GM21786 (cell line): ENCODE results near the gene CTAG2.
"Not testable (repeated sequence)": the region's sequence is repeated elsewhere in the genome, so short reads cannot be mapped to it uniquely, and the experiment has no call there.

Experiments used
- ATAC-seq: cut with Tn5 transposase; IDR thresholded peaks from one replicate; pipeline ENCODE4 v1.9.1; 2021; ENCODE audit not compliant: unreplicated experiment

CTAG2 gene

DNA sequence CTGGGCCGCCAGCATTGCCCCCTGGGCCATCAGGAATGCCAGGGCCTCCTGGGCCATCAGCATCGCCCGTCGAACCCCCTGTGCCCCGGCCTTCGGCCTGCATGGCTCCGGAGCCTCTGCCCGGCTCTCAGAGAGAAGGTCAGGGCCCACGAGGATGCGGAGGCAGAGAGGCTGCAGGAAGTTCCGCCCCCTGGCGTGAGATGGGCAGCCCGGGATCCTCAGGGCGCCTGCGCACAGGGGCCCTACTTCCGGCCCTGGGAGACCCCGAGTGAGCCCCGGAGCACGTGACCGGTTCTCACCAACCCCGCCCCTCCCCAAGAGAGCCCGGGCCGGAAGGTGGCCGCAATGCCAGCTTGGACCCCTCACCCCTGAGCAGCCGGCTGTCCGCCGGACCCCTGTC is at the start of gene CTAG2:
CTAG2 (minus strand) TSS at position 167 of the 400 bp plus-strand sequence; CDS start at position 103, 64 bp downstream.
- ATAC-seq, result not testable (repeated sequence)

DNA sequence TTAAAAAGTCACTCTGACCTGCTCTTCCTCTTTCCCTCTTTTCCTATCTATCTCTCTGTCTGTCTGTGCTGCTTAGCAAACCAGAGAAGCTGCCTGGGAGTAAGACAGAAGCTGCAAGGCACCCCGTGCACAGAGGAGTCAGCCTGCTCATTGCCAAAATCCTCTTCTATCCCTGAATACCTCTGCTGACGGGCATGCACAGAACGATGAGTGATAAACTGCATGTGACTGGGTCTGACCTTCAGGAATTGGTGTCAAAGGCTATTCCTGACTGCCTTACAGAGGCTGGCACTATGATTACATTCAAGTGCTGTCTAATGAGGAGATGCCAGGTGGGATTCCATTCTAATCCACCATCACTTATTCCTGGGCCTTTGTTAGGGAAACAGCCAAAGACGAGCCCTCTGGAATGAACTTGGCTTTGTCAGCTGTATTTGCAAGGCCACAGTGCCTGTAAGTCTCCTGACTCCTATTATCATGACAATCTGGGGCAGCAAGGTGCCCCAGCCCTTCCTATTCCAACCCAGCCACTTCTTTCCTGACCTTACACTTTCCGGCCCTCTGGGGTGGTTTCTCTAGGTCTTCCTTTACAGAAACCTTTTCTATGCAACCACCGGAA is 45.4 kb upstream of the CTAG2 start:
- ATAC-seq, result no peak

DNA sequence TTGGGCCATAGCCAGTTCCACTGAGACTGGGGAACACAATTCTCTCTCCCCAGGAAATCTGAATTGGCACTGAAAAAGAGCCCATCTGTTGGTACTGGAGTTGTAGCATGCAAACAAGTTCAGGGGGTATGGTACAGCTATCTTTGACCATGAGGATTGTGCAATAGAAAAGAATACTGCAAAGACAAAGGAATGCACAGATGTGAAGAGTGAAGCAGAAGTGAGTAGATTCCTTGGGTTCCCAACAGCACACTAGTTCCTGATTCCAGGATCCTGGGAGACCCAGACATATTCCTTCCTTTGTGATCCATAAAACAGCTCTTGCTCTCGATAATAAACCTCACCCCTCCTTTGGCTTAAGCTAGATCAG is 43.3 kb upstream of the CTAG2 start:
- no peak for ATAC-seq

DNA sequence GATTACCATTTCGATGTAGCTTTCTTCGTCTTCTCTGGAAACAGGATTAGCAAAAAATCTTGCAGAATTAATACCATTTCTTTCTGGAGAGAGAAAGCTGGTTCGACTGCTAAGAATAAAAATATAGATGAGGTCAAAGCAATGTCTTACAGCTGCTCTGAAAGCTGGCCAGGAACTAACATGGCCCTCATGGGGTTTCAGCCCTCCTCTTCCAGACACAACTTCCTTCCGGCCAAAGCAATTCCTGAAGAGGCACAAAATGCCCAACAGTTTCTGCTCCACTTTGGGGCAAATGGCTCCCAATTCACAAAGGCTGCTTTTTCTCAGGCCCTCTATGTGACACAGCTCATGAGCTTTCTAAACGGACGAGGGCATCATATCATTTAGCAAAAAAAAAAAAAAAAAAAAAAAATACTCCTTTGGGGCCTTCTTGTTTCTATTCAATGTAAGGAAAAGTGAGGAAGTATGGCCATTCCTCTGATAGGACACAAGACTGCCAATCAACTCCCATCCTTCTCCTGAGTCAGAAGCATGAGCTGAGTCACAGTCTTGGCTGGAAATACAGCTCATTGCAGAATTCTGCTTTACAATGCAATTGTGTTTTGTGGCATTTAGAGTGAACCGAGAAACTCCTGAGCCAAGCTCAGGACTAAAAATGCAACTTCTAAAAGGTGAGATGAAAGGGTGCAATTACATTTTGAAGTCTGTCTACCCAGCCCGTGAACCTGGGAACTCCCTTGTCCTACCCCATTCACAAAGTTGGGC is 42.7 kb upstream of the CTAG2 start:
- no peak for ATAC-seq

DNA sequence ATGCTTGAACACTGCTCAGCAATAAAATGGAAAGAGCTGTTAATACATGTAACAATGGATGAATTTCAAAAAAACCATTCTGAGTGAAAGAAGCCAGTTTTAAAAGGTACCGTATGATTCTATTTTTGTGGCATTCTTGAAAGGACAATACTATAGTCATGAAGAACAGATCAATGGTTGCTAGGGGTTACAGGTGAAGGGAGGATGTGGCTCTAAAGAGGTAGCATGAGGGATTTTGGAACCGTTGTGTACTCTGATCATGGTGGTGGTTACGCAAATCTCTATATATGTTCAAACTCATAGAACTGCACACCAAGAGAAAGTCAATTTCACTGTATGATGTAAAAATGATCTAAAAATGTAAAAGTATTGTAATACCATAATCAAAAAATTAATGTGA is 40.0 kb upstream of the CTAG2 start:
- no peak for ATAC-seq

DNA sequence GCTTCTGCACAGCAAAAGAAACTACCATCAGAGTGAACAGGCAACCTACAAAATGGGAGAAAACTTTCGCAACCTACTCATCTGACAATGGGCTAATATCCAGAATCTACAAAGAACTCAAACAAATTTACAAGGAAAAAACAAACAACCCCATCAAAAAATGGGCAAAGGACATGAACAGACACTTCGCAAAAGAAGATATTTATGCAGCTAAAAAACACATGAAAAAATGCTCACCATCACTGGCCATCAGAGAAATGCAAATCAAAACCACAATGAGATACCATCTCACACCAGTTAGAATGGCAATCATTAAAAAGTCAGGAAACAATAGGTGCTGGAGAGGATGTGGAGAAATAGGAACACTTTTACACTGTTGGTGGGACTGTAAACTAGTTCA is 37.1 kb upstream of the CTAG2 start:
- ATAC-seq, result not testable (repeated sequence)

DNA sequence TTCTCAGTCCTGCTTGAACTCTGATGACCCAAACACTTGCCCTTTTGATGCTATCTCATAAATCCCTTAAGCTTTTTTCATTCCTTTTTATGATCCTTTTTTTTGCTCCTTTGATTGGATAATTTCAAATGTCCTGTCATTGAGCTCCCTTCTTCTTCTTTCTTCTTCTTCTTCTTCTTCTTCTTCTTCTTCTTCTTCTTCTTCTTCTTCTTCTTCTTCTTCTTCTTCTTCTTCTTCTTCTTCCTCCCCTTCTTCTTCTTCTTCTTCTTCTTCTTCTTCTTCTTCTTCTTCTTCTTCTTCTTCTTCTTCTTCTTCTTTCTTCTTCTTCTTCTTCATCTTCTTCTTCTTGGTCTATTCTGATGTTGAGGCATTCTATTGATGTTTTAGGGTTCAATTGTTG is 18.7 kb upstream of the CTAG2 start:
- not testable (repeated sequence) for ATAC-seq

DNA sequence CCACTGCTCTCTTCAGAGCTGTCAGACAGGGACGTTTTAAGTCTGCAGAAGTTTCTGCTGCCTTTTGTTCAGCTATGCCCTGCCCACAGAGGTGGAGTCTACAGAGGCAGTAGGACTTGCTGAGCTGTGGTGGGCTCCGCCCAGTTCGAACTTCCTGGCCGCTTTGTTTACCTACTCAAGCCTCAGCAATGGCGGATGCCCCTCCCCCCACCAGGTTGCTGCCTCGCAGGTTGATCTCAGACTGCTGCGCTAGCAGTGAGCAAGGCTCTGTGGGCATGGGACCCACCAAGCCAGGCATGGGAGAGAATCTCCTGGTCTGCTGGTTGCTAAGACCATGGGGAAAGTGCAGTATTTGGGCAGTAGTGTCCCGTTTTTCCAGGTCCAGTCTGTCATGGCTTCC is 17.5 kb upstream of the CTAG2 start:
- ATAC-seq, result not testable (repeated sequence)

DNA sequence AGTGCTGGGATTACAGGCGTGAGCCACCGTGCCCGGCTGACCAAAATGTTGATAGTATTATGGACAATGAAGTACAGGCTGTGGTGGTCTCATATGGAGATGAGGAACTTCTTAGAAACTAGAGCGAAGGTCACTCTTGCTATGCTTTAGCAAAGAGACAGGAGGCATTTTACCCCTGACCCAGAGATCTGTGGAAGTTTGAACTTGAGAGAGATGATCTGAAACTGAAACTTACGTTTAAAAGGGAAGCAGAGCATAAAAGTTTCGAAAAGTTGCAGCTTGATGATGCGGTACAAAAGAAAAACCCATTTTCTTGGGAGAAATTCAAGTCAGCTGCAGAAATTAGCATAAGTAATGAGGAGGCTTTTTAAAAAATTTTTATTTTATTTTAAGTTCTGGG is 8.5 kb upstream of the CTAG2 start:
- ATAC-seq, result no peak

DNA sequence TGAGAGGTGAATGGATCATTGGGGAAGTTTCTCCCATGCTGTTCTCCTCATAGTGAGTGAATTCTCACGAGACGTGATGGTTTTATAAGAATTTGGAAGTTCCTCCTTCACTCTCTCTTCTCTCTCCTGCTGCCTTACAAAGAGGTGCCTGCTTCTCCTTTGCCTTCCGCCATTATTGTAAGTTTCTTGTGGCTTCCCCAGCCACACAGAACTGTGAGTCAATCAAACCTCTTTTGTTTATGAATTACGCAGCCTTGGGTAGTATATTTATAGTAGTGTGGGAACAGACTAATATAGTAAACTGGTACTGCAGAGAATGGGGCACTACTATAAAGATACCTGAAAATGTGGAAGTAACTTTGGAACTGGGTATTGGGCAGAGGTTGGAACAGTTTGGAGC is 7.8 kb upstream of the CTAG2 start:
- no peak for ATAC-seq

DNA sequence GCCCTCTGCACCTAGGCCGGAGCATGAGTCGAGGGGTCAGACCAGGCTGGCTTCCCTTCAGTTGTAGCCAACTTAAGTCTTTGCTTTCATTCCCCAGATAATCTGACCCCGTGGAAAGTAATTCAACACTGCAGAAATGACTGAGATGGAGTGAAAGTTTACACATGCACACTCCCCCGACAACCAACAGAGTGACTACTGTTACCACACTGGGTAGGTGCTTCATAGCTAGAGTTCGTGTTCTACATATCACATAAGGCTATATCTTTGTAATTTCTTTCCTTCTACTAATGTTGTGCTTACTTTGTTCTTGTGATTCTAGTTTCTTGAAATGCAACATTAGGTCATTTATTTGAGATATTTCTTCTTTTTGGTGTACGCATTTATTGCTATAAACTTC is 7.2 kb upstream of the CTAG2 start:
- ATAC-seq, result no peak

DNA sequence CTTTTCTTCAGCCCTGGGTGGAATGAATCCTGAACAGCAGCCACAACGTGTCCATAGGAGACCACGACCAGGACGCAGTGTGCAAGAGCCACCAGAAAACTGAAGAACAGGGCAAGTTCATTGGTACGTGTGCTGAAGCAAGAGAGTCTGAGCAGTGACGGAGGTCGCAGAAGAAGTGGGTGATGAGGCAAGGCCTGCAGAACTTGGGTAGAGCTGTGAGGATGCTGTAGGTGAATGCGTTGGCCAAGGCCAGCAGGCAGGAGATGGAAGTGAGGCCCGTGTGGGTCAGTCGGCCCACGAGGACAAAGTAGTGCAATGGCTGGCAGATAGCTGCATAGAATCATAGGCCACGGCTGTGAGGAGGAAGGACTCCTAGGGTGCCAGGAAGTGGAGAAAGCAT is 5.6 kb upstream of the CTAG2 start:
- no peak for ATAC-seq

DNA sequence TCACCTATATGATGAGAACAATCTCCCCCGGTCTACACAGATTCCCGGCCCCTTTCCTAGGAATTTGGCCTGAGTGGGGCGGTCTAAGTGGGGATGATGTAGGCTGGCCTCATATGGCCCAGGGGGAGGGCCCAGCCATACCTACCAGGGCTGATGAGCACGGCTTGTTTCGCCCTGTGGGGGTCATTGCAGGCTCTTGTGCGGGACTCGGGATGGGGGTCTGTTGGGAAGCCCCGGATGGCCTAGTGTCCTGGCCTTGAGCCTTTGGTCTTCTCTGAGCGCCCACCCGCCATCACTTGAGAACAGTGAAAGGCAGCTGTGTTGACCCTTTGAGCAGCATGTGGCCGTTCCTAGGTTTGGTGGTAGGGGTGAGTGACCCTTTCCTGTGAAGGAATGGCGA is 4.8 kb upstream of the CTAG2 start:
- no peak for ATAC-seq

DNA sequence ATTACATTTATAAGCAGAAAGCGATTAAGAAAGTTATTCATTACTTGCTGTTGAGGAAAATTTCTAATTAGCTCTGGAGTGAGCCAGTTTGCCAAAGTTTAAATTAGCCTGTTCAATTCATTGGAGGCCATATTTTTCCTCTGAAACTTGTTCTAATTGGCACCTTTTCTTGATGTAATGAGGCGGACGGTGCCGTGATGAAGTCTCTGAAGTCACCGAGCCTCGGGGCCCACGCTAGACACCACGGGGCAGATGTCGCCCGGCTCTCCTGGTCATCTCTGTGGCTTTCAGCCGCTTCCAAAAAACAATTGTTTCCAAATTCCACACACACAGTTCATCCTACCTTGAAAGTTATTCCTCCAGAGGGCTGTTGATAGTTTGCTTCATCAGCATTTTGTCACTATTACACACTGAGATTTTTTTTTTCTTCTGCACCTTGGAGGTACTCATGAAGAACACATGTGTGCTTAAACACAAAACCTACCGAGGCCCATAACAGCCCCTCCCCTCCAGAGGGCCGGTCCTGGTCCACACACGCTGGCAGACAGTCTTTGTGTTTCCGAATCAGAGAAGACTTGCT is 3.9 kb upstream of the CTAG2 start:
- no peak for ATAC-seq

DNA sequence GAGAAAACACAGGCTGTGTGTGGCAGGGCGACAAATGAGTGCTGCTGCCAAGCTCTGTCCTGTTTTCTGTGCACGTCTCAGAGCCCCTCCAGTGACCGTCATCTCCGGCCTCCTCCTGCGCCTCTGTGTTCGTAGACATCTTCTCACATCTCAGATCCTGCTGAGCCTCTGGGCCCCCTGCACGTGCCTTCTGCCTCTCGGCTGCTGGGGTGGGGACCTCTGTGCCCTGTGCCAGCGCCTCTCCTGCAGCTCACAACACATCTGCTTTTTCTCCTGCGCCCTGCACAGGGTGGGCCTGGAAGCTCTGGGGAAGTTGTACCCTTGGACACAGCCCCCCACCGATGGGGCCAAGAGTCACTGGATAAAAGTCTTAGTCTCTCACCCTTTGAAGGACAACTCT is 2.4 kb upstream of the CTAG2 start:
- no peak for ATAC-seq

DNA sequence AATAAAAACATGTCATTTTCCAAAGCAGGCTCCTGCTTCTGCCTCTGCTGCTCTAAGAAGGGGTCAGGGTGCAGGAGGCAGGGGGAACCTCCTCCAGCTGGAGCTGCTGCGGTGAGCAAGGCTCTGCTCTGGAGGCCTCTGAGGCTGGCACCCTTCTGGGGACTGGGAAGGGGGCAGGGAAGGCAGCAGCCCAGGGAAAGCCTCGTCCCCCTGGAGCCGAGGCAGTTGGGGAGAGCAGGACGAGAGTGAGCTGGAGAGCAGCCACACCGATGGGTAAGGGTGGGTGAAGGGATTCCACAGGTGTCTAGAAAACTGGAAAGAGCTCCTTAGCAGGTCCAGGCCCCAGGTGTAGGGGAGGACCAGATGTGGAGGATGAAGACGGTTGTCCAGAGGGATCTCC is 2.0 kb upstream of the CTAG2 start:
- ATAC-seq, result no peak

DNA sequence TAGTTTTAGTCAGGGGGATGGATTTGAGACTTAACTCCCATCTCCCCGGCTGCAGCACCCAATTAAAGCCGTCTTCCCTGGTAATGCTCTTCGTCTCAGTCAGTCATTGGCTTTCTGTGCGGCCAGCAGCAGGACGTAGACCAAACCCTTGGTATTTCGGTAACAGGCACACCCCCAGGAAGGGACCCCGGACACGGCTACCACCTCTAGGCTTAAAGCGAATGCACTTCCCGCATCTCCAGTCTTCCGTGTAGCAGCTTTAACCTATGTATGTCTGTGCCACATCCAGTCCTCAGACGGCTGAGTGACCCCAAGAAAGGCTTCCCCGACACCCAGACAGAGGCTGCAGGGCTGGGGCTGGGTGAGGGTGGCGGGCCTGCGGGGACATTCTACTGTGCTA is 1.5 kb upstream of the CTAG2 start:
- no peak for ATAC-seq

DNA sequence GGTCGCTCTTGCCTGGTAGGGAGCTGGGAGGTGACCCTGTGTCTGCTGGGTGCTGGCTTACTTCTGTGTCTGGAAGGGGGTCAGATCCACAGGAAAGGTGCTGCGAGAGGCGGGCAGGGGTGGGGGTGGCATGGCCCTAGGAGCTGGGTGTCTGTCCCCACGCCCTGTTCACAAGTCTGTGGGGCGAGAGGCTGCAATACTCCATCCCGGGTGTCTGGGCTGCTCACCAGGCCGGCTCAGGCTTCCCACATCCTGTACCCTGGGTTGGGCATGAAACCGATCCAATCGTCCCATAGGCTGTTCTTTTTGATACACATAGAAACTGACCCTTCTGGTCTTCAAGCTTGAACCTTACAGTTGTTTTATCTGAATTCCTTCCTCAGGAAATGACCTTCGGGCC is 993 bp upstream of the CTAG2 start:
- ATAC-seq, result no peak

DNA sequence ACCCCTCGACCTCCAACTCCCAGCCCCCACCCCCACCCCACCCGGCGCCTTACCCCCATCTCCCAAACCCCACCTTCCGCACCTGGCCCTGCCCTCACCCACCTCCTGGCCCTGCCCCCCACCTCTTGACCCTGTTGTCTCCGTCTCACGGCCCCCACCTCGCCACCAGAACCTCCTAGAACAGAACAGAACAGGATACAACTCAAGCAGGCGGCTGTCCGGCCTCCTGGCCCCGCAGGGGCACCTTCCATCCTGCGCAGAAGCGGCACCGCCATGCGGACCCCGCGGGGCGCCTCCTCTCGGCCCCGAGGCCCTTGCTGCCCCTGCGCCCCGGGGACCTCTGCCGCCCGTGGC is 354 bp downstream of the CTAG2 start:
- ATAC-seq, result no peak

DNA sequence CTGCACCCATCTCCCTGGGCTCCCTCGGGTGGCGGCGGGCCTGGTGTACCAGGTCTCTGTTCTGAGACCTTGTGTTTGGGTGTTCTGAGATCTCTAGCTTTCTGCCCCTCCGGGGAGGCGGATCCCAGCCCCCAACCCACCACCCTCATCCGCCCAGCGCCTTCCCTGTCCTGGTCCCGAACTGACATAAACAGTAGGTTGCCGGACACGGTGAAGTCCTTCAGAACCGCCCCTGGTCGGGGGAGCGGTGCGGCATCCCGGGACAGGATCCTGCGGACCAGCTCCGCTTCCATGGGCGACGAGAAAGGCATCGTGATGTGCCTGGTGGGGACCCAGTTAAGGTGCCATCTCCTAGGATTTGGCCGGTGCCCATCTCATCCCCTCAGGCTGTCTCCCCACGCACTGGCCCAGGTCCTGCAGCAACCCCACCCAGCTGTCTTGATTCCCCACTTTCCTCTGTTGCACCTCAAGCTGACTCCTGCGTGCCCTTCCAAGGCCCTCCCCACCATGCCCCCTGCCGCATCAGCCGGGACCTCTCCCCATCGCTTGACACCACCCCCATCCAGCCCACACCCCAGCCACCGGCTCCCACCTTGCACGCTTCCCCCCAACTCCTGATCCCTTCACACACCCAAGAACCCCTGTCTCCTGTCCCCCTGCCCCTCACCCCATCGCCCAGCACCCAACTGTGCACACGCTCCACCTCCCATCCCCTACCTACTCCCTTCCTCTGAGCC is 900 bp downstream of the CTAG2 start:
- no peak for ATAC-seq

DNA sequence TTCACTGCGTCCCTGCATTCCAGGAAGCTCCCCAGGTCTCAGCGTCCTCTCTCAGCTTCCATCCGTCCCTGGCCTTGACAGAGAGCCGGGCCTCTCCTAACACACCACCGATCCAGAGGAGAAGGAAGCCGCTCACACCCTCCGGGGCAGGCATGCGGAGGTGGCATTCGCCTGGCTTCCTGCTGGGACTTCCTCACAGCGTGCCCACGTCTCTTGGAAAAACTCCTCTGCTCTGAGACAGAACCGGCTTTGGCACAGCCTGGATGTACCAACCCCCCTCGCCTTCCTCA is 3.2 kb downstream of the CTAG2 start:
- no peak for ATAC-seq

DNA sequence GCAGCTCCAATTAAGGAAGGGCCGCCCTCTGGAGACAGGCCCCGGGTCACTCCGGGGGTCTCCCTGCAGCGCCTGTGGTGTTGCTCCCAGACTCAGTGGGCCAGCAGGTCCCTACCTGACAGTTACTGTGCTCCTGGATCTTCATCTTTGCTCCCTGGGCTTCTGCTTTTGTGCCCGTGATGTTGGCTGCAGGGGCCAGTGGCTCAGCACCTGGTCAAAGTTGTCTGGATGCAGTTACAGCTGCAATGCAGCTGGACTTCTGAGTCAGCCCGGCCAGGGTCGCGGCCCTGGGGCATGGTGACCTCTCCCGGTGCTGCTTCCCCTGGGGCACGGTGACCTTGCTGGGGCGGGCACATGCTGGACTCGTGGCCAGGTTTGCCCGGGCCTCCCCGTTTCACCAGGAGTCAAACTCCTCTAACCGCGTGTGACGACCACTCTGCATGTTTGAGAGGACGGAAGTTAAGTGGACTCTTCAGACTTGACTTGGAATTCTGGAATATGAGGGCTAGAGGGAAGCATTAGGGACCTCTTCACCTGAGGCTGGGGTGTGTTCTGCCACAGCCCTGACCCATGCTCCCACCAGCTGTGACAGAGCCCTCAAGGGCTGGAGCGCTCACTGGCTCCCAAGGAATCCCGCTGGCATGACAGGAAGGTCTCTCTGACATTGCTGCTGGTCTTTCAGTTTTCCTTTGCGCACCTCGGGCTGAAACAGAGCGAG is 3.7 kb downstream of the CTAG2 start:
- ATAC-seq, result no peak
